ENCODE data around the gene SPNS3.

GRCh38 chr17:4533523-4534504 lies 100.1 kb downstream of the SPNS3 start:
- TF ChIP-seq, protein P1, sequence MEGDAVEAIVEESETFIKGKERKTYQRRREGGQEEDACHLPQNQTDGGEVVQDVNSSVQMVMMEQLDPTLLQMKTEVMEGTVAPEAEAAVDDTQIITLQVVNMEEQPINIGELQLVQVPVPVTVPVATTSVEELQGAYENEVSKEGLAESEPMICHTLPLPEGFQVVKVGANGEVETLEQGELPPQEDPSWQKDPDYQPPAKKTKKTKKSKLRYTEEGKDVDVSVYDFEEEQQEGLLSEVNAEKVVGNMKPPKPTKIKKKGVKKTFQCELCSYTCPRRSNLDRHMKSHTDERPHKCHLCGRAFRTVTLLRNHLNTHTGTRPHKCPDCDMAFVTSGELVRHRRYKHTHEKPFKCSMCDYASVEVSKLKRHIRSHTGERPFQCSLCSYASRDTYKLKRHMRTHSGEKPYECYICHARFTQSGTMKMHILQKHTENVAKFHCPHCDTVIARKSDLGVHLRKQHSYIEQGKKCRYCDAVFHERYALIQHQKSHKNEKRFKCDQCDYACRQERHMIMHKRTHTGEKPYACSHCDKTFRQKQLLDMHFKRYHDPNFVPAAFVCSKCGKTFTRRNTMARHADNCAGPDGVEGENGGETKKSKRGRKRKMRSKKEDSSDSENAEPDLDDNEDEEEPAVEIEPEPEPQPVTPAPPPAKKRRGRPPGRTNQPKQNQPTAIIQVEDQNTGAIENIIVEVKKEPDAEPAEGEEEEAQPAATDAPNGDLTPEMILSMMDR (IDR thresholded peaks at IDR 0.05) = no peak
- TF ChIP-seq FOXM1 (IDR thresholded peaks at IDR 0.05; ENCODE audit: low read depth) = no peak
